ENCODE results near the gene PEX13.
A peak's percentile ranks its signal among the peaks of the same experiment; 100 is the strongest.
"Not testable (repeated sequence)": the region's sequence is repeated elsewhere in the genome, so short reads cannot be mapped to it uniquely, and the experiment has no call there.

The PEX13 gene

GRCh38 chr2:61023670-61024069 lies 6.2 kb downstream of the PEX13 start:
- TF ChIP-seq CTCF (IDR thresholded peaks at IDR 0.05; ENCODE audit: control extremely low read depth, extremely low read depth, low read depth, missing control alignments) = no peak

DNA sequence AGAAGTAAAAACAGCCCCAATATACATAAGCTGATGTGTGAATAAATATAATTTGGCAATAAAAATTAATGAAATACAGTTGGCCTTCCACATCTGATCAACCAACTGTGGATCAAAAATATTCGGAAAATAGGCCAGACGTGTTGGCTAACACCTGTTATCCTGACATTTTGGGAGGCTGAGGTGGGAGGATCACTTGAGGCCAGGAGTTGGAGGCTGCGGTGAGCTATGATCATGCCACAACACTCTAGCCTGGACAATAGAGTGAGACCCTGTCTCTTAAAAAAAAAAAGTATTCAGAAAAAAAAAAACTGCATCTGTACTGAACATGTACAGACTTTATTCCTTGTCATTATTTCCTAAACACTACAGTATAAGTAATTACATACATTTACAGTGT lies 12.0 kb downstream of the PEX13 start:
- CTCF ChIA-PET = no interaction called here
- no peak for TF ChIP-seq CTCF (IDR thresholded peaks at IDR 0.05; ENCODE audit: control extremely low read depth, extremely low read depth, low read depth, missing control alignments)
- POLR2A ChIA-PET = no interaction called here
- no peak for DNase-seq (ENCODE audit: extremely low spot score)

More at GRCh38 chr2:61023670-61024069, 6.2 kb downstream of the PEX13 start:
- DNase-seq (ENCODE audit: extremely low spot score) = no peak
- ChIA-PET CTCF (interaction anchor here (2.7 kb wide), 1 partner anchor 8 kb away, joined by 8 read pairs; no protein-coding TSS in a partner anchor), POLR2A (no interaction called here)

GRCh38 chr2:61034592-61034991 lies 17.1 kb downstream of the PEX13 start:
- CTCF ChIA-PET = interaction anchor here (1.0 to 1.8 kb wide), 3 partner anchors 12 to 227 kb away, joined by 3 to 6 read pairs (median 3); no protein-coding TSS in a partner anchor
- POLR2A ChIA-PET; DNase-seq (ENCODE audit: extremely low spot score): not testable (repeated sequence)

DNA sequence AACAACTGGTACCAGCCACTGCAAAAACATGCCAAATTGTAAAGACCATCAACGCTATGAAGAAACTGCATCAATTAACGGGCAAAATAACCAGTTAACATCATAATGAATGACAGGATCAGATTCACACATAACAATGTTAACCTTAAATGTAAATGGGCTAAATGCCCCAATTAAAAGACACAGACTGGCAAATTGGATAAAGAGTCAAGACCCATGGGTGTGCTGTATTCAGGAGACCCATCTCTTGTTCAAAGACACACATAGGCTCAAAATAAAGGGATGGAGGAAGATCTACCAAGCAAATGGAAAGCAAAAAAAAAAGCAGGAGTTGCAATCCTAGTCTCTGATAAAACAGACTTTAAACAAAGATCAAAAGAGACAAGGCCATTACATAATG lies 19.1 kb downstream of the PEX13 start:
- CTCF ChIA-PET; DNase-seq (ENCODE audit: extremely low spot score): not testable (repeated sequence)
- POLR2A ChIA-PET = interaction anchor here (0.6 kb wide), 1 partner anchor 10 kb away, joined by 4 read pairs; no protein-coding TSS in a partner anchor

DNA sequence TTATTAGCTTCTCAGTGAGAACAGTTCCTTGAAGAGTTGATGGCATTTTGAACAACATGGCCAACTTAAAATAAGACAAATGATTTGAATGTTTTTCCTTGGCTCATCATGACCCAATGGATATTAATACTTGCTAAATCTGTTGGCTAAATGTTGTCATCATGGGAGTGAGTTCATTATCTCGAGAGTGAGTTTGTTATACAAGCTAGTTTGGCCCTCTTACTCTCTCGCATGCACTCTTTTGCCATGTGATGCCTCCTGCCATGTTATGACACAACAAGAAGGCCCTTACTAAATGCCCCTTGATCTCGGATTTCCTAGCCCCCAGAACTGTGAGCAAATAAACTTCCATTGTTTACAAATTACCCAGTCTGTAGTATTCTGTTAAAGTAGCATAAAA lies 25.3 kb downstream of the PEX13 start:
- POLR2A ChIA-PET = no interaction called here
- DNase-seq (ENCODE audit: extremely low spot score) = no peak
- no peak for TF ChIP-seq CTCF (IDR thresholded peaks at IDR 0.05; ENCODE audit: control extremely low read depth, extremely low read depth, low read depth, missing control alignments)
- CTCF ChIA-PET = no interaction called here

- ChIA-PET POLR2A (no interaction called here), CTCF (no interaction called here)
- DNase-seq (ENCODE audit: extremely low spot score) = peak; percentile 15
- no peak for TF ChIP-seq CTCF (IDR thresholded peaks at IDR 0.05; ENCODE audit: control extremely low read depth, extremely low read depth, low read depth, missing control alignments)
These were observed 27.1 kb downstream of the PEX13 start for GRCh38 chr2:61044636-61045035.

DNA sequence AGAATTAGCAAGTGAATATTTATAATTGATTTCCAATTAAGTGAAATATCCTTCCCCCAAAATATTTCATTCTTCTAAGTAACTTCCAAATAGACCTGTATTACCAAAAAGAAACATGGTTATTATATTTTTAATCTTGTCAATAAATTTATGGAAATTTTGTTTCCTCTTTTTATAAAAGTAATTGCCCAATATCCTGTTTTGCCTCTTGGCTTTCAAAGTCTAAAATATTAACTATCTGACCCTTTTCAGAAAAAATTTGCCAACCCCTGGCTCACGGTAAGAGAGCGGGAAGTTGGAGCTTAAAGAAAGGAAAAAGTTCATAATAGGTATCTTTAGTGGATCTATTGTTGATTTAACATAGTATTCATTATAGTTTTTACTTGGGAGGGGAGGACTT lies 27.7 kb downstream of the PEX13 start:
- ChIA-PET POLR2A (no interaction called here), CTCF (no interaction called here)

More for the DNA sequence above, 27.7 kb downstream of the PEX13 start:
- no peak for TF ChIP-seq CTCF (IDR thresholded peaks at IDR 0.05; ENCODE audit: control extremely low read depth, extremely low read depth, low read depth, missing control alignments)
- no peak for DNase-seq (ENCODE audit: extremely low spot score)
